ENCODE measurements around the gene PLXNA1.
A peak's percentile ranks its signal among the peaks of the same experiment; 100 is the strongest.

The PLXNA1 gene

GRCh38 chr3:127003601-127004280 lies 20.8 kb downstream of the PLXNA1 start:
- no peak for DNase-seq

GRCh38 chr3:127004641-127005397 lies 21.9 kb downstream of the PLXNA1 start:
- no peak for DNase-seq

DNA sequence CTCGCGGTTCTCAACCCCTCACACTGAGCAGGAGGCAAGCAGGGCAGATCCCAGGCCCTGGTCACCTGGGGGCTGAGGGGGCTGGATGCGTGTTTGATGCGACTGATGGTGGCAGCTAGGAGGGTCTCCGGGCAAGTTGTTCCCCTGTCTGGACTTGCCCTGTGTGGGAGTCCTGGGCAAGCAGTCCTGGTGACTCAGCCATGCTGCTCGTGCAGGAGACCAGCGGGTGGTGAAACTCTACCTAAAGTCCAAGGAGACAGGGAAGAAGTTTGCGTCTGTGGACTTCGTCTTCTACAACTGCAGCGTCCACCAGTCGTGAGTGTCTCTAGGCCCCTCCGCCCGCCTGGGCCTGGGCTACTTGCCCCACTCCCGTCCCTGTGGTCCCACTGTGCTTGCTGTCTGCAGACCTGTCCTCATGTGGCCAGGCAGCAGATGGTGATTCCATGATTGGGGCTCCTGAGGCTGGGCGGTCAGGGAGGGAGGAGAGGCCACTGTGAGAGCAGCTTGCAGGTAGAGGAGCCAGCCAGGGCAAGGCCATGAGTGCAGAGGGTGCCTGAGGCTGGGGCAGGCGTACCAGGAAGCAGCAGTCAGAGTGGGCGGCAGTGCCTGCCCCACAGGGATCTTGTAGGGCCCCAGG lies 23.1 kb downstream of the PLXNA1 start:
- DNase-seq: no peak

GRCh38 chr3:127006781-127007436 lies 24.0 kb downstream of the PLXNA1 start:
- no peak for DNase-seq

GRCh38 chr3:127008236-127008635 lies 25.3 kb downstream of the PLXNA1 start:
- no peak for DNase-seq

- no peak for DNase-seq
These were observed 26.6 kb downstream of the PLXNA1 start for GRCh38 chr3:127009531-127009930.

GRCh38 chr3:127011270-127011992 lies 28.5 kb downstream of the PLXNA1 start:
- no peak for DNase-seq

GRCh38 chr3:127012091-127012490 lies 29.2 kb downstream of the PLXNA1 start:
- DNase-seq: no peak

GRCh38 chr3:127013181-127013580 lies 30.3 kb downstream of the PLXNA1 start:
- DNase-seq: no peak

GRCh38 chr3:127013758-127014535 lies 31.0 kb downstream of the PLXNA1 start:
- peak in 1 of 2 experiments; percentile 2 for DNase-seq

- no peak for DNase-seq
These were observed 31.8 kb downstream of the PLXNA1 start for GRCh38 chr3:127014536-127015281.

- DNase-seq: no peak
These were observed 32.5 kb downstream of the PLXNA1 start for GRCh38 chr3:127015282-127016042.

- no peak for DNase-seq
These were observed 33.1 kb downstream of the PLXNA1 start for GRCh38 chr3:127016043-127016343.

- no peak for DNase-seq
These were observed 33.5 kb downstream of the PLXNA1 start for GRCh38 chr3:127016461-127016860.

GRCh38 chr3:127017229-127017628 lies 34.3 kb downstream of the PLXNA1 start:
- DNase-seq: no peak

- no peak for DNase-seq
These were observed 34.9 kb downstream of the PLXNA1 start for GRCh38 chr3:127017781-127018180.

GRCh38 chr3:127018306-127018828 lies 35.5 kb downstream of the PLXNA1 start:
- DNase-seq: no peak

- no peak for DNase-seq
These were observed 36.5 kb downstream of the PLXNA1 start for GRCh38 chr3:127019449-127019848.

GRCh38 chr3:127020543-127020942 lies 37.6 kb downstream of the PLXNA1 start:
- no peak for DNase-seq

DNA sequence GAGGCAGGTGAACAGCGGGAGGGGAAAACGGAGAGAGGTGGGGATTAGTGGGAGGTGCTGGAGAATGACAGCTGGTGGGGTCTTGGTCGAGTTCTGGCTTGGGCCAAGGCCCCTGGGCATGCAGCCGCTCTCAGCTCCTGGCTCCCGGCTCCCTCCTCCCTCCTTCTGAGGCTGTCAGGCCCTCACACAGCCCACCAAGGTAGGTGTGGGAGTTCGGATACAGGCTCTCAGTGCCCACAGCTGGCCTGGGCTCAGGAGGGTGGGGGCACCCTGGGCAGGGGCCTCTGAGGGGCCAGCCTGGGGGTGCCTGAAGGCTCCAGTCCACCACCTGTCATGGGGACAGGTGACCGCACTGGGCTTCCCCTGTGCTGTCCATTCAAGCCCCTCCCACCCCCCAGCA lies 39.9 kb downstream of the PLXNA1 start:
- DNase-seq: no peak
